CD4-positive, alpha-beta T cell (primary cell): ENCODE results near the gene WDR5. TPM values are rescaled to one million over a fixed set of nuclear protein-coding genes. Genes with fewer than 3 reads are reported as not detected.

ENCODE experiments used
- ATAC-seq: fragments of 200-7000 bp; cut with Tn5 transposase; one replicate; pipeline ENCODE4 v1.10.0; 2022; ENCODE audit warnings: mild to moderate bottlenecking; ENCODE audit not compliant: poor library complexity
- CTCF ChIA-PET: fragments of 350-600 bp; sonication (Branson Sonifier 250); formaldehyde crosslinking; loops from one replicate; lab custom pipeline; 2021; ENCODE audit warnings: antibody characterized with exemption, inconsistent platforms; lab: Charles Lee
- POLR2A ChIA-PET: fragments of 350-600 bp; sonication (Branson Sonifier 250); formaldehyde crosslinking; loops from one replicate; lab custom pipeline; 2021; ENCODE audit warnings: antibody characterized with exemption, inconsistent platforms; lab: Charles Lee
- DNase-seq, 14 experiments: peaks; one replicate each; pipeline ENCODE4 v3.0.0-alpha.2; 2013 to 2020; ENCODE audit warnings: mixed read lengths in 2 of 14
- H3K27ac ChIP-seq, 2 donors: one replicate each; pipeline versions ENCODE4 v1.5.1 to v1.7.0; 2013; ENCODE audit warnings: low read length in 2 of 2, low read depth in 1 of 2, mild to moderate bottlenecking in 1 of 2
- H3K27me3 ChIP-seq, 2 experiments: 1 replicate in 1 of 2; 2 replicates in 1 of 2; pipeline versions ENCODE4 v1.6.1 to v1.7.0; 2013; ENCODE audit warnings: low read length in 2 of 2, control low read depth in 1 of 2, mild to moderate bottlenecking in 1 of 2, moderate library complexity in 1 of 2; ENCODE audit not compliant: insufficient read depth in 2 of 2, control insufficient read depth in 1 of 2
- H3K36me3 ChIP-seq: one replicate; pipeline ENCODE4 v1.6.1; 2013; ENCODE audit warnings: low read length, control low read depth; ENCODE audit not compliant: insufficient read depth
- H3K4me1 ChIP-seq: one replicate; pipeline ENCODE4 v1.6.1; 2013; ENCODE audit warnings: low read length, control low read depth; ENCODE audit not compliant: insufficient read depth
- H3K4me3 ChIP-seq: one replicate; pipeline ENCODE4 v1.5.1; 2013; ENCODE audit warnings: mild to moderate bottlenecking, low read length, moderate library complexity
- H3K9me3 ChIP-seq, 2 experiments: 1 replicate in 1 of 2; 2 replicates in 1 of 2; pipeline versions ENCODE4 v1.6.1 to v1.7.0; 2013; ENCODE audit warnings: low read length in 2 of 2, mild to moderate bottlenecking in 2 of 2, control low read depth in 1 of 2, moderate library complexity in 1 of 2; ENCODE audit not compliant: control insufficient read depth in 1 of 2, insufficient read depth in 1 of 2
- H3K27ac Mint-ChIP-seq: one replicate; pipeline ENCODE4 v1.8.0; 2020; ENCODE audit warnings: mixed read lengths
- H3K27me3 Mint-ChIP-seq: one replicate; pipeline ENCODE4 v1.8.0; 2021; ENCODE audit warnings: mixed read lengths
- H3K36me3 Mint-ChIP-seq: one replicate; pipeline ENCODE4 v1.8.0; 2021; ENCODE audit warnings: low read depth, mixed read lengths
- H3K4me1 Mint-ChIP-seq: one replicate; pipeline ENCODE4 v1.8.0; 2021; ENCODE audit warnings: low read depth, mixed read lengths
- H3K4me3 Mint-ChIP-seq: one replicate; pipeline ENCODE4 v1.8.0; 2020; ENCODE audit warnings: mild to moderate bottlenecking, mixed read lengths
- H3K9me3 Mint-ChIP-seq: one replicate; pipeline ENCODE4 v1.8.0; 2020; ENCODE audit warnings: mixed read lengths
- intact Hi-C, 2 experiments: fragments of 100-400 bp; cut with DNase I in 1 of 2; cut with micrococcal nuclease in 1 of 2; formaldehyde crosslinking; loops; one replicate each; pipeline versions ENCODE4 v1.15.1 to v1.9.0; 2023 to 2025; cut with DNase I, micrococcal nuclease
- total RNA-seq, 174 experiments: library from RNA in 2 of 174; stranded (reverse) in 2 of 174; gene quantifications; one replicate each; pipeline ENCODE4 v1.2.3 and lab custom pipeline; 2021 to 2026
- TF ChIP-seq, protein P1 (sequence below): fragments of 200-600 bp; IDR thresholded peaks from one replicate; pipeline ENCODE4 v1.8.0; 2022; ENCODE audit warnings: antibody characterized with exemption, mild to moderate bottlenecking

WDR5 gene
- total RNA-seq, 2 experiments from 2014 or later, result 14.9 to 16.9 TPM

GRCh38 chr9:134141906-134142305 is 6.0 kb downstream of the WDR5 start:
- H3K27me3 ChIP-seq, result no peaks in the 10 kb centered on the region
- no peak overlapping the region for H3K27ac ChIP-seq
- peaks cover 28% of the 10 kb centered on the region for H3K4me1 ChIP-seq
- H3K4me3 Mint-ChIP-seq, result no peak overlapping the region
- no peak for DNase-seq
- H3K4me1 Mint-ChIP-seq, result peaks cover 29% of the 10 kb centered on the region
- no peak for ATAC-seq
- no peaks in the 10 kb centered on the region for H3K9me3 ChIP-seq
- CTCF ChIA-PET, result no interaction called here
- TF ChIP-seq, protein P1, sequence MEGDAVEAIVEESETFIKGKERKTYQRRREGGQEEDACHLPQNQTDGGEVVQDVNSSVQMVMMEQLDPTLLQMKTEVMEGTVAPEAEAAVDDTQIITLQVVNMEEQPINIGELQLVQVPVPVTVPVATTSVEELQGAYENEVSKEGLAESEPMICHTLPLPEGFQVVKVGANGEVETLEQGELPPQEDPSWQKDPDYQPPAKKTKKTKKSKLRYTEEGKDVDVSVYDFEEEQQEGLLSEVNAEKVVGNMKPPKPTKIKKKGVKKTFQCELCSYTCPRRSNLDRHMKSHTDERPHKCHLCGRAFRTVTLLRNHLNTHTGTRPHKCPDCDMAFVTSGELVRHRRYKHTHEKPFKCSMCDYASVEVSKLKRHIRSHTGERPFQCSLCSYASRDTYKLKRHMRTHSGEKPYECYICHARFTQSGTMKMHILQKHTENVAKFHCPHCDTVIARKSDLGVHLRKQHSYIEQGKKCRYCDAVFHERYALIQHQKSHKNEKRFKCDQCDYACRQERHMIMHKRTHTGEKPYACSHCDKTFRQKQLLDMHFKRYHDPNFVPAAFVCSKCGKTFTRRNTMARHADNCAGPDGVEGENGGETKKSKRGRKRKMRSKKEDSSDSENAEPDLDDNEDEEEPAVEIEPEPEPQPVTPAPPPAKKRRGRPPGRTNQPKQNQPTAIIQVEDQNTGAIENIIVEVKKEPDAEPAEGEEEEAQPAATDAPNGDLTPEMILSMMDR, result no peak
- intact Hi-C loops, result no loop called here
- POLR2A ChIA-PET, result no interaction called here
- H3K4me3 ChIP-seq, result no peak overlapping the region
- H3K36me3 ChIP-seq, result peaks cover 54% of the 10 kb centered on the region
- no peak overlapping the region for H3K27ac Mint-ChIP-seq
- H3K36me3 Mint-ChIP-seq, result peaks cover 63% of the 10 kb centered on the region
- no peaks in the 10 kb centered on the region for H3K9me3 Mint-ChIP-seq
- no peaks in the 10 kb centered on the region for H3K27me3 Mint-ChIP-seq

- Mint-ChIP-seq H3K4me1 (peaks cover 7% of the 10 kb centered on the region), H3K4me3 (no peak overlapping the region), H3K9me3 (no peaks in the 10 kb centered on the region), H3K36me3 (peaks cover 75% of the 10 kb centered on the region), H3K27ac (no peak overlapping the region), H3K27me3 (no peaks in the 10 kb centered on the region)
- no peak for ATAC-seq
- DNase-seq, result no peak
- H3K4me1 ChIP-seq, result peaks cover under 1% of the 10 kb centered on the region
- no peaks in the 10 kb centered on the region for H3K27me3 ChIP-seq
- intact Hi-C loops, result no loop called here
- no peaks in the 10 kb centered on the region for H3K9me3 ChIP-seq
- POLR2A ChIA-PET, result interaction anchor here (1.0 kb wide), 1 partner anchor 9 kb away, joined by 3 read pairs; the partner anchor contains the start of gene WDR5
- H3K36me3 ChIP-seq, result peaks cover 77% of the 10 kb centered on the region
- H3K4me3 ChIP-seq, result no peak overlapping the region
- no peak overlapping the region for H3K27ac ChIP-seq
- CTCF ChIA-PET, result no interaction called here
- TF ChIP-seq, protein P1, result no peak
These were observed 8.9 kb downstream of the WDR5 start for GRCh38 chr9:134144801-134145200.

- Histone ChIP-seq H3K4me3 (no peak overlapping the region), H3K9me3 (no peaks in the 10 kb centered on the region), H3K27me3 (no peaks in the 10 kb centered on the region), H3K27ac (no peak overlapping the region), H3K36me3 (peaks cover 75% of the 10 kb centered on the region), H3K4me1 (no peaks in the 10 kb centered on the region)
- Mint-ChIP-seq H3K27me3 (no peaks in the 10 kb centered on the region), H3K9me3 (no peaks in the 10 kb centered on the region), H3K4me3 (no peak overlapping the region), H3K27ac (no peak overlapping the region), H3K36me3 (peaks cover 75% of the 10 kb centered on the region), H3K4me1 (peaks cover 3% of the 10 kb centered on the region)
- ATAC-seq (no peak), DNase-seq (no peak)
- CTCF ChIA-PET, result no interaction called here
- TF ChIP-seq, protein P1, result no peak
- POLR2A ChIA-PET, result interaction anchor here (1.0 kb wide), 1 partner anchor 9 kb away, joined by 3 read pairs; the partner anchor contains the start of gene WDR5
- intact Hi-C loops, result no loop called here
These were observed 9.4 kb downstream of the WDR5 start for GRCh38 chr9:134145262-134145661.
